Right lobe of liver (tissue), 4 donors: Measurements from ENCODE around the gene TPMT.

ENCODE experiments used
- POLR2A ChIP-seq: fragments of 450-650 bp; IDR thresholded peaks from one replicate; pipeline ENCODE4 v1.6.1; 2017; ENCODE audit warnings: antibody characterized with exemption, mild to moderate bottlenecking
- TF ChIP-seq, protein P1 (sequence below), 4 donors: fragments of 200-600 bp in 3 of 4; fragments of 450-650 bp in 1 of 4; IDR thresholded peaks; one replicate each; pipeline versions ENCODE4 v1.5.1 to v1.8.0; 2016 to 2022; ENCODE audit warnings: antibody characterized with exemption in 4 of 4, mild to moderate bottlenecking in 2 of 4
- donor health status: DM: no; HTN: no; CAD: no.
- donor health status: DM: no; HTN: no; CAD: no.
- donor health status: DM: no; HTN: yes; CAD: no.

DNA sequence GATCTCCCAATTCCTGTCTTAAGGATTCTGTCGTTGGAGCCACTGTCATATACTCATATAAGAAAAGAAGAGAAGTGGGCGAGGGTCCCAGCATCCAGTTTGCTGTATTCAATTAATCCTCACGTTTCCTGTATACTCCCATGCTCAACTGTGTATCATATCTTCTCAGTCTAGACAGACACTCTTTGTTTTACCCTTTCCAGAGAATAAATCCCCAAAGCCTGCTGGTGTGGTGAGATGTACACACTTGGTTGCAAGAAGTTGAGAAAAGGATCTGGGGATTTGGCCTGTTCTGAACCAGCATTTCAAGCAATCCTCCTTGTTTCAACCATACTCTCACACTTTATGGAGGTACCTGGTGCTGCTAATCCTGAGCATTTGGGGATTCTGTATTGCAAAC lies 3.1 kb downstream of the TPMT start:
- TF ChIP-seq, protein P1, sequence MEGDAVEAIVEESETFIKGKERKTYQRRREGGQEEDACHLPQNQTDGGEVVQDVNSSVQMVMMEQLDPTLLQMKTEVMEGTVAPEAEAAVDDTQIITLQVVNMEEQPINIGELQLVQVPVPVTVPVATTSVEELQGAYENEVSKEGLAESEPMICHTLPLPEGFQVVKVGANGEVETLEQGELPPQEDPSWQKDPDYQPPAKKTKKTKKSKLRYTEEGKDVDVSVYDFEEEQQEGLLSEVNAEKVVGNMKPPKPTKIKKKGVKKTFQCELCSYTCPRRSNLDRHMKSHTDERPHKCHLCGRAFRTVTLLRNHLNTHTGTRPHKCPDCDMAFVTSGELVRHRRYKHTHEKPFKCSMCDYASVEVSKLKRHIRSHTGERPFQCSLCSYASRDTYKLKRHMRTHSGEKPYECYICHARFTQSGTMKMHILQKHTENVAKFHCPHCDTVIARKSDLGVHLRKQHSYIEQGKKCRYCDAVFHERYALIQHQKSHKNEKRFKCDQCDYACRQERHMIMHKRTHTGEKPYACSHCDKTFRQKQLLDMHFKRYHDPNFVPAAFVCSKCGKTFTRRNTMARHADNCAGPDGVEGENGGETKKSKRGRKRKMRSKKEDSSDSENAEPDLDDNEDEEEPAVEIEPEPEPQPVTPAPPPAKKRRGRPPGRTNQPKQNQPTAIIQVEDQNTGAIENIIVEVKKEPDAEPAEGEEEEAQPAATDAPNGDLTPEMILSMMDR (IDR thresholded peaks at IDR 0.05), result no peak
- no peak for TF ChIP-seq POLR2A
